Measurements from ENCODE around the gene OTOG.

The OTOG gene

DNA sequence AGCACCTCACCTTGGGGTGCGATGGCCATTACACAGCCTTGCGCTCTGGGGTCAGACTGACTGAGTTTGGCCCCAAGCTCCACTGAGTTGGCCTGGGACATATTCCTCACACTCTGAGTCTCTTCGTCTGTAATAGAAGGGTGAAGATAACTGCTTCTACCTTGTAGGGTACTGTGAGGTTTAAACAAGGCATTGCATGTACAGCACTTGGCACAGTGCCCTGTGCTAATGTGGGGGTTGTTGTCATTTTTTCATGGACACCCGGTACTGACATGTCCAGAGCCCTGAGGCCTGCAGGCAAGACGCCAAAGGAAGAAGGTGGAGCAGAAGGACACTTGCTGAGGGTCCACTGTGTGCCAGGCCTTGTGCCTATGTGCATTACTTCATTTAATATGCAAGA is 50.7 kb downstream of the OTOG start:
- H3K4me1 ChIP-seq (ENCODE audit: control insufficient read depth in 1 of 2, insufficient read depth in 1 of 2, low read depth in 1 of 2, low read length in 1 of 2), result no peaks in the 10 kb centered on the region
- H3K27ac ChIP-seq, result no peak overlapping the region
- no peaks in the 10 kb centered on the region for H3K36me3 ChIP-seq
- H3K9me3 ChIP-seq, result no peaks in the 10 kb centered on the region
- TF ChIP-seq, protein P1, sequence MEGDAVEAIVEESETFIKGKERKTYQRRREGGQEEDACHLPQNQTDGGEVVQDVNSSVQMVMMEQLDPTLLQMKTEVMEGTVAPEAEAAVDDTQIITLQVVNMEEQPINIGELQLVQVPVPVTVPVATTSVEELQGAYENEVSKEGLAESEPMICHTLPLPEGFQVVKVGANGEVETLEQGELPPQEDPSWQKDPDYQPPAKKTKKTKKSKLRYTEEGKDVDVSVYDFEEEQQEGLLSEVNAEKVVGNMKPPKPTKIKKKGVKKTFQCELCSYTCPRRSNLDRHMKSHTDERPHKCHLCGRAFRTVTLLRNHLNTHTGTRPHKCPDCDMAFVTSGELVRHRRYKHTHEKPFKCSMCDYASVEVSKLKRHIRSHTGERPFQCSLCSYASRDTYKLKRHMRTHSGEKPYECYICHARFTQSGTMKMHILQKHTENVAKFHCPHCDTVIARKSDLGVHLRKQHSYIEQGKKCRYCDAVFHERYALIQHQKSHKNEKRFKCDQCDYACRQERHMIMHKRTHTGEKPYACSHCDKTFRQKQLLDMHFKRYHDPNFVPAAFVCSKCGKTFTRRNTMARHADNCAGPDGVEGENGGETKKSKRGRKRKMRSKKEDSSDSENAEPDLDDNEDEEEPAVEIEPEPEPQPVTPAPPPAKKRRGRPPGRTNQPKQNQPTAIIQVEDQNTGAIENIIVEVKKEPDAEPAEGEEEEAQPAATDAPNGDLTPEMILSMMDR (IDR thresholded peaks at IDR 0.05), result no peak
- H3K27me3 ChIP-seq, result peaks cover 9% of the 10 kb centered on the region
- no peak overlapping the region for H3K4me3 ChIP-seq (ENCODE audit: low read depth in 1 of 2, low read length in 1 of 2)

DNA sequence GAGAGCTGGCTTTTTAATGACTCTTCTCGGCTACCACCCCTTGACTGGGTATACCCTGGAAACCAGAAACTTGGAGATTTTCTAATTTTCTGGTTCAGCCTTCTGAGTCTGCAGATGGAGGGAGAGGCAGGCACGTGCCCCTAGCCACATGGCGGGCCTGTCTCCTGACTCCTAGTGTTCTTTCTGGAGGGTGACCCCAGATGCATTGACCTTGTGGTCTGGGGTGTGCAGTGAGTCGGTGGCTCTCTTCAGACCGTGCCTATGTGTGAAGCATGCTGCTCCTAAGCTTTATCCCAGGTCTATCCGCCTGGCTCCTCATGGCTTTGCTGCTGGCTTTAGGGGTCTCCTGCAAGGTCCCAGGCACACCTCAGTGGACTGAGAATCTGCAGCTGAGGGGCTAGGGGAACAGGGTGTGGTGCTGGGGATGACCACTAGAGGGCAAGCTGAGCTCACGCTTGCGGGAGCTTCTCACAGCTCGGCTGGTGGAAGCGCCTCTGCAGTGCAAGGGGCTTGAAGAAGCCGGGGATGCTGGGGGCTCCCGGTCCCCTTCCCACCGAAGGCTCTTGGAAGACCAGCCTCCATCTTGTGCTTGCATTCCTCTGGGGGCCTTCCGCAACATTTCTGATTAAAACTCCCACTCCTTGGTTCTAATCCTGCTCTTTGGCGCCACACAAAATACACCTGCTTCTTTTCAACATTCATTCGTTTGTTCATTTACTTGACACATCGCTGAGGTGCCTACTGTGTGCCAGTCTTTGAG is 51.8 kb downstream of the OTOG start:
- no peaks in the 10 kb centered on the region for H3K36me3 ChIP-seq

GRCh38 chr11:17599460-17599925 is 52.4 kb downstream of the OTOG start:
- Histone ChIP-seq H3K9me3 (no peaks in the 10 kb centered on the region), H3K4me3 (ENCODE audit: low read depth in 1 of 2, low read length in 1 of 2) (no peak overlapping the region), H3K27ac (no peak overlapping the region), H3K4me1 (ENCODE audit: control insufficient read depth in 1 of 2, insufficient read depth in 1 of 2, low read depth in 1 of 2, low read length in 1 of 2) (no peaks in the 10 kb centered on the region), H3K36me3 (no peaks in the 10 kb centered on the region), H3K27me3 (peaks cover 9% of the 10 kb centered on the region)
- TF ChIP-seq, protein P1 (IDR thresholded peaks at IDR 0.05), result no peak

More for the DNA sequence above, 51.8 kb downstream of the OTOG start:
- peaks cover 9% of the 10 kb centered on the region for H3K27me3 ChIP-seq
- H3K27ac ChIP-seq, result no peak overlapping the region
- H3K9me3 ChIP-seq, result no peaks in the 10 kb centered on the region
- TF ChIP-seq, protein P1 (IDR thresholded peaks at IDR 0.05), result peak; percentile 70
- no peak overlapping the region for H3K4me3 ChIP-seq (ENCODE audit: low read depth in 1 of 2, low read length in 1 of 2)
- H3K4me1 ChIP-seq (ENCODE audit: control insufficient read depth in 1 of 2, insufficient read depth in 1 of 2, low read depth in 1 of 2, low read length in 1 of 2), result no peaks in the 10 kb centered on the region

DNA sequence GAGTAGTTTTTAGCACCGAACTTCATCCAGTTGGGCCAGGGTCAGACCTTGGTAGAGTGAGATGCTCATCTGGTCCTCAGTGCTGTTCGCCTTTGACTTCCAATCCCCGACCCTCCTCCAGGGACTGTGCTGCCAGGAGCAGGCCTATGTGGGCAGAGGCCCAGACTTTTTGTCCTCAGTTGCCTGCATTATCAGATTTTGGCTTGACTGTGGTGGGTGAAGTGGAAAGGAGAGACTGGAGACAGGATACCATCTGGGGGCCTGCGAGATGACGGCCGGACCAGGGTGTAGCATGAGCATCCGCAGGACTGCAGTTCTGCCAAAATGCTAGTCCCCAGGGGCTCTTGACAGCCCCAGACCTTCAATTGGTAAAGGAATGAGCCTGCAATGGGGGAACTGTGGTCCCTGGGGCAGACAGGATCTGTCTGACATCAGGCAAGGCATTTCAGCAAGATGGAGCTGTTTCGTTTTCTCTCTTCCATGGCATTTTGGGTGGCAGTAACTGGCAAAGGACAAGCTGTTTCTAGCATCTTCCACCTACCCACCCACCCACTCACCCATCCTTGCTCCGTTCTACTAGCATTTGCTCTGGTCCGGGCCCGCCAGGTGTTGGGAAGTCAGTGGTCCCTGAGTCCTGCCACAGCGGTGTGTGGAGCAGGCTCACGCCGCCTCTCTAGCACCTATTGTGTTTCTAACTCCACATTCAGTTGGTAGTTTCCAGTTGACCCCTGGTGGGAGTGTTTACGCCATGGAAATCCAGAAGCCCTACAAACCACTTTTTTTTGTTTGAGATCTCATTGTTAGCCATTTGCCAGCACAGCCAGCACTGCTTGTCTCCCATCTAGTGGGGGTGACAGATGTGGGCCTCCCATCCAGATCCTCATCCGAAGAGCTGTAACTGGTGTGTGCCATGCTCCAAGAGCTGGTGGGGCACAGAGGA is 53.5 kb downstream of the OTOG start:
- no peaks in the 10 kb centered on the region for H3K36me3 ChIP-seq
- H3K9me3 ChIP-seq, result no peaks in the 10 kb centered on the region
- H3K4me1 ChIP-seq (ENCODE audit: control insufficient read depth in 1 of 2, insufficient read depth in 1 of 2, low read depth in 1 of 2, low read length in 1 of 2), result no peaks in the 10 kb centered on the region
- TF ChIP-seq, protein P1 (IDR thresholded peaks at IDR 0.05), result no peak
- no peak overlapping the region for H3K4me3 ChIP-seq (ENCODE audit: low read depth in 1 of 2, low read length in 1 of 2)
- H3K27ac ChIP-seq, result no peak overlapping the region
- peaks cover 9% of the 10 kb centered on the region for H3K27me3 ChIP-seq

DNA sequence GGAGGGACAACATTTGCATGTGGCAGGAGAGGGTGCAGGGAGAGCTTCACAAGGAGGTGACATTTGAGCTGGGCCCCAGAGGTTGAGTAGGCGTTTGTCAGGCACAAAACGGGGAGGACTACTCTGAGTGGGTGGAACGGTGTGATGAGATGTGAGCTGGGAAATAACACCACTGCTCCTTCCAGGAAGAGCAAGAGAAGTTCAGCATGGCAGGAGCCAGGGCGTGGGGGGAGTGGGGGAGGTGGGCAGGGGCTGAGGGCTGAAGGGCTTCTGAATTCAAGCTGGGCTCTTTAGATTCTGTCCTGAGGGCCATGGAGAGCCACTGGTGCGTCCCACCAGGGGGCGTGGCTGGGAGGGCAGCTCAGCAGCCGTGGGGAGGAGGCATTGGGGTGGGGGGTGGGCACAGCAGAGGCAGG is 54.2 kb downstream of the OTOG start:
- no peak overlapping the region for H3K4me3 ChIP-seq (ENCODE audit: low read depth in 1 of 2, low read length in 1 of 2)
- H3K9me3 ChIP-seq, result no peaks in the 10 kb centered on the region
- TF ChIP-seq, protein P1 (IDR thresholded peaks at IDR 0.05), result no peak
- no peaks in the 10 kb centered on the region for H3K4me1 ChIP-seq (ENCODE audit: control insufficient read depth in 1 of 2, insufficient read depth in 1 of 2, low read depth in 1 of 2, low read length in 1 of 2)
- H3K27me3 ChIP-seq, result peaks cover 9% of the 10 kb centered on the region
- no peaks in the 10 kb centered on the region for H3K36me3 ChIP-seq
- H3K27ac ChIP-seq, result no peak overlapping the region
